ENCODE data around the gene LRRC8B. TPM values are rescaled to one million over a fixed set of nuclear protein-coding genes. Genes with fewer than 3 reads are reported as not detected.

The LRRC8B gene
- total and polyA plus RNA-seq, 11 donors: 0.91 to 10.4 (median 4.7) TPM

DNA sequence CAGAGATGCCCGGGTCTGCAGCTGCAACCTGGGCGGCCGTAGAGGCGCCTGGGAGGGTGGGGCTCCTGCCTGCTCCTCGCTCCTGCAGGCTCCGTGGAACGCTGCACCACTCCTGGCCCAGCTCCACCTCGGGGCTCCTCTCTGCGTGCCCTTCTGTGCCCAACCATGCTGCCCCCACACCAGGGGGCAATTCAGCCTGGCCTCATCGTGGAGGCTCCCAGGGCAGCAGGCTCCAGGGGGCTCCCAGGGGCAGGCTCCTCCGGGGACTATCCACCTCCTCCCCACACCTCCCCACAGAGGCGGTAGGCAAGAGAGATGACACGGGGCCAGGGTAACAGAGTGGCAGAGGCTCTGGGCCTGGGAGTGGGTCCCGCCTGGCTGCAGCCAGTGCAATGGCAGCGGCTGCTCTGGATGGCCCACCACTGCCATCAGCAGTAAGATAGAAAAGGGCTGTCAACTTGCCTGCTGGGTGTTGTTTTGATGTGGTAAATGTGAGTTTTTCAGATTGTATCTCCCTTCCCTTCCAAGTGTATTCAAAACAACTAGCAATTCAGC, 85.9 kb downstream of the LRRC8B start:
- Histone ChIP-seq H3K36me3 (no peaks in the 10 kb centered on the region), H3K4me3 (no peak overlapping the region), H3K4me1 (peaks cover 11 to 67% (median 52%) of the 10 kb centered on the region in 12 donors), H3K9me3 (no peaks in the 10 kb centered on the region), H3K27me3 (no peaks in the 10 kb centered on the region), H3K27ac (peak overlapping the region in 9 of 12 donors; percentile 20 to 84 (median 79))
- intact Hi-C loops (cut with DNase I): loop anchor here in 1 of 10 donors (10.0 kb wide), 1 partner anchor 384 kb away; the partner anchor contains the start of gene ZNF326
- 74 to 86% (median 77%) methylated on average over 3 to 15 of the region's 15 CpGs for WGBS, 4 donors
- peak in 1 of 4 donors; percentile 31 for ATAC-seq
- no peak for TF ChIP-seq POLR2A (IDR thresholded peaks at IDR 0.05)
- TF ChIP-seq, protein P1, sequence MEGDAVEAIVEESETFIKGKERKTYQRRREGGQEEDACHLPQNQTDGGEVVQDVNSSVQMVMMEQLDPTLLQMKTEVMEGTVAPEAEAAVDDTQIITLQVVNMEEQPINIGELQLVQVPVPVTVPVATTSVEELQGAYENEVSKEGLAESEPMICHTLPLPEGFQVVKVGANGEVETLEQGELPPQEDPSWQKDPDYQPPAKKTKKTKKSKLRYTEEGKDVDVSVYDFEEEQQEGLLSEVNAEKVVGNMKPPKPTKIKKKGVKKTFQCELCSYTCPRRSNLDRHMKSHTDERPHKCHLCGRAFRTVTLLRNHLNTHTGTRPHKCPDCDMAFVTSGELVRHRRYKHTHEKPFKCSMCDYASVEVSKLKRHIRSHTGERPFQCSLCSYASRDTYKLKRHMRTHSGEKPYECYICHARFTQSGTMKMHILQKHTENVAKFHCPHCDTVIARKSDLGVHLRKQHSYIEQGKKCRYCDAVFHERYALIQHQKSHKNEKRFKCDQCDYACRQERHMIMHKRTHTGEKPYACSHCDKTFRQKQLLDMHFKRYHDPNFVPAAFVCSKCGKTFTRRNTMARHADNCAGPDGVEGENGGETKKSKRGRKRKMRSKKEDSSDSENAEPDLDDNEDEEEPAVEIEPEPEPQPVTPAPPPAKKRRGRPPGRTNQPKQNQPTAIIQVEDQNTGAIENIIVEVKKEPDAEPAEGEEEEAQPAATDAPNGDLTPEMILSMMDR (IDR thresholded peaks at IDR 0.05): no peak
- peak in 1 of 5 donors; percentile 65 for DNase-seq

DNA sequence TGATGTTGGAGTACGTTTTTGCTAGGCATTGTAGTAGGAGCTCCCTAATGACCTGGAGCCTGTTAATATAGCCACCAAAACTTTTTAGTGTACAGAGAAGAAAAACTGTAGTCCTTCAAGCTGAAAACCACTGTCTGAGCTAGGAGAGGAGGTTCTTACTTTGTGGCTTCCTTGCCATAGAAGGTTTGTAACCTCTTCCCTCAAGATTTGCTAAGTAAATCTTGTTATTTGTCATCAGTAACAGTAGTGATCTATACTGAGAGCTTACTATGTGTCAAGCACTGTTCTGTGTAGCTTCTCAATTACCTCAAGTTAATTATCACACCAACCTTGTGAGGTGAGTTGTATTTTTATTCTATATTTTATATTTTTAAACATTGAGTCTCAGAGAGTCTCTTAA, 87.1 kb downstream of the LRRC8B start:
- no peak for ATAC-seq
- Histone ChIP-seq H3K9me3 (no peaks in the 10 kb centered on the region), H3K27ac (peak overlapping the region in 2 of 12 donors; percentile 8 to 29), H3K27me3 (no peaks in the 10 kb centered on the region), H3K4me3 (no peak overlapping the region), H3K4me1 (peaks cover 19 to 68% (median 55%) of the 10 kb centered on the region in 12 donors), H3K36me3 (no peaks in the 10 kb centered on the region)
- intact Hi-C loops (cut with DNase I): loop anchor here in 1 of 10 donors (10.0 kb wide), 1 partner anchor 383 kb away; the partner anchor contains the start of gene ZNF326
- 78 to 96% (median 91%) methylated on average over 1 of the region's 1 CpG for WGBS, 4 donors
- no peak for TF ChIP-seq POLR2A (IDR thresholded peaks at IDR 0.05)
- TF ChIP-seq, protein P1 (IDR thresholded peaks at IDR 0.05): no peak
- no peak for DNase-seq

DNA sequence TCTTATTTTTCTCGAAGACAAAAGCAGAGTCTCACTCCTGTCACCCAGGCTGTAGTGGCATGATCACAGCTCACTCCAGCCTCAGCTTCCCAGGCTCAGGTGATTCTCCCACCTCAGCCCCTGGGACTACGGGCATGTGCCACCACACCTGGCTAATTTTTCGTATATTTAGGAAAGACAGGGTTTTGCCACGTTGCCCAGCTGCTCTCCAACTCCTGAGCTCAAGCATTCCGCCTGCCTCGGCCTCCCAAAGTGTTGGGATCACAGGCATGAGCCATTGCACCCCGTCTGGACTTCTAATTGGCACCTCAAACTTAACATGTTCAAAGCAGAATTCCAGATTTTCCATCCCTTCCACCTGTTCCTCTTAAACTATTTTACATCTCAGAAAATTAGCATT, 89.3 kb downstream of the LRRC8B start:
- DNase-seq (no peak), ATAC-seq (no peak)
- WGBS, 4 donors: 85 to 93% (median 91%) methylated on average over 7 of the region's 7 CpGs
- Histone ChIP-seq H3K27ac (peak overlapping the region in 2 of 12 donors; percentile 62 to 80), H3K27me3 (no peaks in the 10 kb centered on the region), H3K4me1 (peaks cover 13 to 51% (median 41%) of the 10 kb centered on the region in 12 donors), H3K36me3 (no peaks in the 10 kb centered on the region), H3K9me3 (peaks cover 0 to 9% (median 0%) of the 10 kb centered on the region in 12 donors), H3K4me3 (no peak overlapping the region)
- no peak for TF ChIP-seq POLR2A (IDR thresholded peaks at IDR 0.05)
- TF ChIP-seq, protein P1 (IDR thresholded peaks at IDR 0.05): no peak
- intact Hi-C loops (cut with DNase I): loop anchor here in 1 of 10 donors (10.0 kb wide), 1 partner anchor 381 kb away; the partner anchor contains the start of gene ZNF326

GRCh38 chr1:89615676-89616598, 91.3 kb downstream of the LRRC8B start:
- no peak for DNase-seq
- H3K36me3 ChIP-seq: no peaks in the 10 kb centered on the region
- no peak overlapping the region for H3K4me3 ChIP-seq
- WGBS, 4 donors: 34 to 44% (median 37%) methylated on average over 3 of the region's 3 CpGs
- ATAC-seq: peak; percentile 51 to 76 (median 66)
- TF ChIP-seq POLR2A (IDR thresholded peaks at IDR 0.05): no peak
- TF ChIP-seq, protein P1 (IDR thresholded peaks at IDR 0.05): peak; percentile 13 to 48 (median 38)
- no peaks in the 10 kb centered on the region for H3K27me3 ChIP-seq
- H3K4me1 ChIP-seq: peaks cover 9 to 38% (median 28%) of the 10 kb centered on the region in 12 donors
- intact Hi-C loops (cut with DNase I): loop anchor here in 1 of 10 donors (10.0 kb wide), 1 partner anchor 379 kb away; the partner anchor contains the start of gene ZNF326
- peak overlapping the region; percentile 43 to 80 (median 64) for H3K27ac ChIP-seq
- H3K9me3 ChIP-seq: peaks cover 0 to 9% (median 0%) of the 10 kb centered on the region in 12 donors
